ENCODE results near the gene CLP1. TPM values are rescaled to one million over a fixed set of nuclear protein-coding genes. Genes with fewer than 3 reads are reported as not detected.
"Not testable (repeated sequence)": the region's sequence is repeated elsewhere in the genome, so short reads cannot be mapped to it uniquely, and the experiment has no call there.

The CLP1 gene
- total RNA-seq, 3 donors from 2014 or later (not counting 1 experiment from before 2014, with no cell fraction given): 18.5 to 23.1 (median 22.8) TPM

DNA sequence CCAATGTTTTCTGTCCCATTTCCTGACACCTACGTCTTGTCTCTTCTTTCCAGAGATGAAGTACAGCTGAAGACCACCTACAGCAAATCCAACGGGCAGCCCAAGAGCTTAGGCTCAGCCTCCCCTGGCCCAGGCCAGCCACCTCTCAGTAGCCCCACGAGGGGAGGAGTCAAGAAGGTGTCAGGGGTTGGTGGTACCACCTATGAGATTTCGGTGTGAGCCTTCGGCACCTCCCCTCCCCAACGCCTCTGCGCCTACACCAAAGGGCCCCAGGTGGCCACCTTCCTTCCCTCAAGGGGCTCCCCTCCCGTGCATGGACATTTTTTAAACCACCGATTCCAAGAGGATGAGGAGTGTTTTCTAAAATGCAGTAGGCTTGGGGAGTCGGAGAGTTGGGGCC is 42.3 kb downstream of the CLP1 start:
- DNase-seq: no peak
- peaks cover 65% of the 10 kb centered on the region for H3K36me3 ChIP-seq (ENCODE audit: control insufficient read depth, insufficient read depth, low read length)
- H3K27ac ChIP-seq (ENCODE audit: low read length): no peak overlapping the region
- H3K4me1 ChIP-seq (ENCODE audit: control insufficient read depth, insufficient read depth, low read length): no peaks in the 10 kb centered on the region
- no peaks in the 10 kb centered on the region for H3K27me3 ChIP-seq (ENCODE audit: control insufficient read depth, insufficient read depth, low read length)
- Mint-ChIP-seq H3K27me3 (ENCODE audit: low read depth in 2 of 2) (no peaks in the 10 kb centered on the region), H3K9me3 (no peaks in the 10 kb centered on the region), H3K36me3 (peaks cover 15% of the 10 kb centered on the region), H3K4me3 (no peak overlapping the region), H3K27ac (no peak overlapping the region), H3K4me1 (no peaks in the 10 kb centered on the region)
- intact Hi-C loops (cut with micrococcal nuclease): no loop called here
- ATAC-seq: no peak
- 86% methylated on average over 3 of the region's 10 CpGs for WGBS (ENCODE audit: insufficient coverage)
- H3K4me3 ChIP-seq (ENCODE audit: low read length): no peak overlapping the region
- TF ChIP-seq, protein P1, sequence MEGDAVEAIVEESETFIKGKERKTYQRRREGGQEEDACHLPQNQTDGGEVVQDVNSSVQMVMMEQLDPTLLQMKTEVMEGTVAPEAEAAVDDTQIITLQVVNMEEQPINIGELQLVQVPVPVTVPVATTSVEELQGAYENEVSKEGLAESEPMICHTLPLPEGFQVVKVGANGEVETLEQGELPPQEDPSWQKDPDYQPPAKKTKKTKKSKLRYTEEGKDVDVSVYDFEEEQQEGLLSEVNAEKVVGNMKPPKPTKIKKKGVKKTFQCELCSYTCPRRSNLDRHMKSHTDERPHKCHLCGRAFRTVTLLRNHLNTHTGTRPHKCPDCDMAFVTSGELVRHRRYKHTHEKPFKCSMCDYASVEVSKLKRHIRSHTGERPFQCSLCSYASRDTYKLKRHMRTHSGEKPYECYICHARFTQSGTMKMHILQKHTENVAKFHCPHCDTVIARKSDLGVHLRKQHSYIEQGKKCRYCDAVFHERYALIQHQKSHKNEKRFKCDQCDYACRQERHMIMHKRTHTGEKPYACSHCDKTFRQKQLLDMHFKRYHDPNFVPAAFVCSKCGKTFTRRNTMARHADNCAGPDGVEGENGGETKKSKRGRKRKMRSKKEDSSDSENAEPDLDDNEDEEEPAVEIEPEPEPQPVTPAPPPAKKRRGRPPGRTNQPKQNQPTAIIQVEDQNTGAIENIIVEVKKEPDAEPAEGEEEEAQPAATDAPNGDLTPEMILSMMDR (IDR thresholded peaks at IDR 0.05): no peak
- H3K9me3 ChIP-seq (ENCODE audit: control insufficient read depth, insufficient read depth, low read length): no peaks in the 10 kb centered on the region

DNA sequence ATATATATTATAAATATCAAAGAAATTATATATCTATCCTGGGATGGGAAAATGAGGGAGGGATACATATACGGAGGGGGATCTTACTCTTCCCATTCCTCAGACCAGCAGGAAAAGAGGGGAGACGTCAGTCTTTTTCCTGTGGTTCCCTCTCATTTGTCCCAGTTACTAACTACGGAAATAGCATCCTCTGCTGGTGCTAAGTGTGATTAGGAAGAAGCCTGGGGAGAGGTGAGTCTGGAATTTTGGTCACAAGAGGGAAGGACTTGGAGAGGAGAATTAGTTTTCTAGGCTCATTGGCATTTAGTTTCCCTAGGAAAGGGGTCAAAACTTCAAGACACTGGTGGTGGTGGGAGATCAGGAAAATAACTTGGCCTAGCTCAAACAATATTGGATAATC is 42.9 kb downstream of the CLP1 start:
- no peaks in the 10 kb centered on the region for H3K4me1 ChIP-seq (ENCODE audit: control insufficient read depth, insufficient read depth, low read length)
- WGBS (ENCODE audit: insufficient coverage): 100% methylated on average over 1 of the region's 3 CpGs
- H3K27me3 Mint-ChIP-seq (ENCODE audit: low read depth in 2 of 2): no peaks in the 10 kb centered on the region
- no peaks in the 10 kb centered on the region for H3K27me3 ChIP-seq (ENCODE audit: control insufficient read depth, insufficient read depth, low read length)
- H3K36me3 ChIP-seq (ENCODE audit: control insufficient read depth, insufficient read depth, low read length): peaks cover 65% of the 10 kb centered on the region
- no peaks in the 10 kb centered on the region for H3K9me3 Mint-ChIP-seq
- DNase-seq: no peak
- no peak overlapping the region for H3K27ac ChIP-seq (ENCODE audit: low read length)
- no peak overlapping the region for H3K4me3 ChIP-seq (ENCODE audit: low read length)
- H3K4me1 Mint-ChIP-seq: no peaks in the 10 kb centered on the region
- no peak overlapping the region for H3K4me3 Mint-ChIP-seq
- ATAC-seq: no peak
- H3K27ac Mint-ChIP-seq: no peak overlapping the region
- TF ChIP-seq, protein P1 (IDR thresholded peaks at IDR 0.05): no peak
- H3K9me3 ChIP-seq (ENCODE audit: control insufficient read depth, insufficient read depth, low read length): no peaks in the 10 kb centered on the region
- intact Hi-C loops (cut with micrococcal nuclease): no loop called here
- H3K36me3 Mint-ChIP-seq: peaks cover 13% of the 10 kb centered on the region

DNA sequence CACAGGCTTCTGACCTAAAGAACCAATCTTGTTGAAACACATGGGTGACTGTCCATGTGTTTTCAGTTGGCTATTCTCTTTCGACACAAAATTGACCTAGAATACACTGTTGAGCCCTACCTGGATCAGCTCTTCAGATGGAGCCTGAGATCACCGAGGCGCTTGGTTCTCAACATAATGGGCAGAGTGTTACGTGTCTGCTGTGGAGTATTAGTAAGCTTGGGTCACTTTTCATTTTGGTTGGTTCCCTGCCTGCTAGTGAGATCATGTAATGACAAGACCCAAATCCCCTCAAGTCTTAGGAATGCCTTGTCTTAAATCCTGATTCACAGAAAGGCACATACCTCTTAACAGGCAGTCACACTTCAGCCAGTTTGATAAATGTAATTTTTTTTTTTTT is 45.8 kb downstream of the CLP1 start:
- WGBS (ENCODE audit: insufficient coverage): 92% methylated on average over 4 of the region's 4 CpGs
- Histone ChIP-seq H3K36me3 (ENCODE audit: control insufficient read depth, insufficient read depth, low read length) (peaks cover 47% of the 10 kb centered on the region), H3K4me1 (ENCODE audit: control insufficient read depth, insufficient read depth, low read length) (no peaks in the 10 kb centered on the region), H3K4me3 (ENCODE audit: low read length) (no peak overlapping the region), H3K27me3 (ENCODE audit: control insufficient read depth, insufficient read depth, low read length) (no peaks in the 10 kb centered on the region), H3K9me3 (ENCODE audit: control insufficient read depth, insufficient read depth, low read length) (no peaks in the 10 kb centered on the region), H3K27ac (ENCODE audit: low read length) (no peak overlapping the region)
- TF ChIP-seq, protein P1 (IDR thresholded peaks at IDR 0.05): no peak
- ATAC-seq (no peak), DNase-seq (no peak)
- Mint-ChIP-seq H3K27me3 (ENCODE audit: low read depth in 2 of 2) (no peaks in the 10 kb centered on the region), H3K4me1 (peaks cover 0 to 3% of the 10 kb centered on the region in 2 donors), H3K4me3 (no peak overlapping the region), H3K27ac (peak overlapping the region in 1 of 2 donors; percentile 26), H3K9me3 (no peaks in the 10 kb centered on the region), H3K36me3 (peaks cover 3% of the 10 kb centered on the region)
- intact Hi-C loops (cut with micrococcal nuclease): no loop called here

DNA sequence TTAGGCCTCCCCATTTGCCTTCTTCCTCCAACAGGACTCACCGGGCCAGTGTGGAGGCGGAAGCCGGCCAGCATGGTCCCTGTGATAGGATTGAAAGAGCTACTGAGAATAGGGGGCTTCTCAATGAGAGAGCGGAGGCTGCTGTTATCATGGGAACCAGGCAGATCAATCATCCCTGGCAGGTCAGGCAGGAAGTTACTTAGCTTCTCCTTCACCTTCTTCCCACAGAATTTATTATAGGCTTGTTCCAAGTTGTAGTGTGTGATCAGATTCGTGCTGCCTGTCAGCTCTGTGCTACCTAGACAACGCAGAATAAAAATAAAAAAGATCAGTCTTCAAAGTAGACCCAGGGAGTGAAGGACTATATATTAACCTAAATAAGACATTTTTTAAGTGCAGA is 47.4 kb downstream of the CLP1 start:
- ATAC-seq (no peak), DNase-seq (no peak)
- H3K27me3 ChIP-seq (ENCODE audit: control insufficient read depth, insufficient read depth, low read length): no peaks in the 10 kb centered on the region
- Mint-ChIP-seq H3K4me1 (peaks cover 0 to 6% of the 10 kb centered on the region in 2 donors), H3K9me3 (no peaks in the 10 kb centered on the region), H3K4me3 (no peak overlapping the region), H3K27ac (peak overlapping the region in 1 of 2 donors; percentile 6), H3K36me3 (no peaks in the 10 kb centered on the region), H3K27me3 (ENCODE audit: low read depth in 2 of 2) (no peaks in the 10 kb centered on the region)
- intact Hi-C loops (cut with micrococcal nuclease): no loop called here
- 100% methylated on average over 2 of the region's 6 CpGs for WGBS (ENCODE audit: insufficient coverage)
- TF ChIP-seq, protein P1 (IDR thresholded peaks at IDR 0.05): no peak
- no peaks in the 10 kb centered on the region for H3K4me1 ChIP-seq (ENCODE audit: control insufficient read depth, insufficient read depth, low read length)
- no peaks in the 10 kb centered on the region for H3K9me3 ChIP-seq (ENCODE audit: control insufficient read depth, insufficient read depth, low read length)
- no peak overlapping the region for H3K27ac ChIP-seq (ENCODE audit: low read length)
- H3K4me3 ChIP-seq (ENCODE audit: low read length): no peak overlapping the region
- H3K36me3 ChIP-seq (ENCODE audit: control insufficient read depth, insufficient read depth, low read length): peaks cover 31% of the 10 kb centered on the region

DNA sequence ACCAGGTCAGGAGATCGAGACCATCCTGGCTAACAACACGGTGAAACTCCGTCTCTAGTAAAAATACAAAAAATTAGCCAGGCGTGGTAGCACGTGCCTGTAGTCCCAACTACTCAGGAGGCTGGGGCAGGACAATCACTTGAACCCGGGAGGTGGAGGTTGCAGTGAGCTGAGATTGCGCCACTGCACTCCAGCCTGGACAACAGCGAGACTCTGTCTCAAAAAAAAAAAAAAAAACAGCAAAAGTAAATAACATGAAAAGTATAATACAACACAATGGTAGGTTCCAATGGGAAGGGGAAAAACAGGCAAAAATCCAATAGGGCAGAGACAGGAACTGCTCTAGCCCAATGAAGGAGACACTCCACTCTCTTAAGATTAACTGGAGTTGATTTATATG is 47.9 kb downstream of the CLP1 start:
- H3K4me1 ChIP-seq (ENCODE audit: control insufficient read depth, insufficient read depth, low read length); H3K27ac Mint-ChIP-seq; H3K4me1 Mint-ChIP-seq; DNase-seq; H3K4me3 Mint-ChIP-seq; H3K27me3 ChIP-seq (ENCODE audit: control insufficient read depth, insufficient read depth, low read length); ATAC-seq; H3K36me3 Mint-ChIP-seq; H3K27me3 Mint-ChIP-seq (ENCODE audit: low read depth in 2 of 2); H3K9me3 ChIP-seq (ENCODE audit: control insufficient read depth, insufficient read depth, low read length); H3K27ac ChIP-seq (ENCODE audit: low read length); intact Hi-C loops (cut with micrococcal nuclease); H3K9me3 Mint-ChIP-seq; H3K4me3 ChIP-seq (ENCODE audit: low read length): not testable (repeated sequence)
- 97% methylated on average over 6 of the region's 8 CpGs for WGBS (ENCODE audit: insufficient coverage)
- H3K36me3 ChIP-seq (ENCODE audit: control insufficient read depth, insufficient read depth, low read length): peaks cover 29% of the 10 kb centered on the region
